Mucosa of descending colon (tissue), 3 donors: ENCODE results near the gene COL8A2. TPM values are rescaled to one million over a fixed set of nuclear protein-coding genes. Genes with fewer than 3 reads are reported as not detected.

Source experiments
- ATAC-seq: fragments of 200-7000 bp; cut with Tn5 transposase; one replicate; pipeline ENCODE4 v1.9.1; 2020; ENCODE audit warnings: mild to moderate bottlenecking, moderate library complexity
- DNase-seq, 3 donors: peaks; one replicate each; pipeline ENCODE4 v3.0.0-alpha.2; 2020
- H3K36me3 ChIP-seq: fragments of 200-600 bp; one replicate; pipeline ENCODE4 v1.8.0; 2021; ENCODE audit warnings: low read depth, mild to moderate bottlenecking
- H3K4me1 ChIP-seq: fragments of 200-600 bp; one replicate; pipeline ENCODE4 v1.8.0; 2021; ENCODE audit warnings: low read depth, mild to moderate bottlenecking
- H3K4me3 ChIP-seq: fragments of 200-600 bp; one replicate; pipeline ENCODE4 v1.8.0; 2021; ENCODE audit warnings: mild to moderate bottlenecking
- H3K9me3 ChIP-seq: fragments of 200-600 bp; one replicate; pipeline ENCODE4 v1.8.0; 2021; ENCODE audit warnings: mild to moderate bottlenecking
- intact Hi-C, 2 donors: fragments of 100-400 bp; cut with DNase I in 1 of 2; cut with micrococcal nuclease in 1 of 2; formaldehyde crosslinking; loops; one replicate each; pipeline versions ENCODE4 v1.11.0 to v1.11.1; 2022; cut with DNase I, micrococcal nuclease
- total RNA-seq, 3 donors: library from RNA; stranded (reverse); fragmentation: NEBNext Ultra II Directional in 2 of 3; extraction: Animal tissue kit (Norgen Biotek cat#: 25700) in 2 of 3; gene quantifications; one replicate each; pipeline versions ENCODE4 v1.2.1 to v1.2.4, GENCODE V29; 2021 to 2023
- TF ChIP-seq, protein P1 (sequence below): fragments of 200-600 bp; IDR thresholded peaks from one replicate; pipeline ENCODE4 v1.8.0; 2022; ENCODE audit warnings: antibody characterized with exemption, mild to moderate bottlenecking
- donor health status: DM: no; HTN: no; CAD: no; lungs with moderate emphysema.
- donor health status: DM: no; HTN: no; CAD: no.
- donor health status: DM: no; HTN: yes; CAD: no.

Gene COL8A2
- total RNA-seq, 3 donors from 2014 or later, result 0.58 to 4.5 (median 1.5) TPM

DNA sequence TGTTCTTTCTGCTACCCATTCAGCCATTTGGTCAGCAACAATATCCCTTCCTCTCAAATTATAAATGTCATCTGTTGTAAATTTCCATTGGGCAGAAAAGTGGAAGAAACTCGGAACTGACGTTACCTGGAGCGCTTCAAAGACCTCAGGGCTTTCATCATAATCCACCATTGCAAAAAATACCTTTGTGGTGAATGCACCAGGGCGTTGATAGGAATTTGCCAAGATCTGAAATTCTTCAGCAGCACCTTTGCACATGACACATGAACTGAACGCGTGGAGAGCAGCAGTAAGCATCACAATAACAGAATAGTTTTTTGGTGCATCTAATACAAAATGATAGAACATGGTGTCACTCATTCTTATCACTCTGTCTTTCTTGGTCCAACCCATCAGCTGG is 44.2 kb downstream of the COL8A2 start:
- intact Hi-C loops, result no loop called here
- Histone ChIP-seq H3K36me3 (no peaks in the 10 kb centered on the region), H3K4me1 (no peaks in the 10 kb centered on the region), H3K4me3 (no peak overlapping the region), H3K9me3 (no peaks in the 10 kb centered on the region)
- ATAC-seq, result no peak
- DNase-seq, result no peak
- TF ChIP-seq, protein P1, sequence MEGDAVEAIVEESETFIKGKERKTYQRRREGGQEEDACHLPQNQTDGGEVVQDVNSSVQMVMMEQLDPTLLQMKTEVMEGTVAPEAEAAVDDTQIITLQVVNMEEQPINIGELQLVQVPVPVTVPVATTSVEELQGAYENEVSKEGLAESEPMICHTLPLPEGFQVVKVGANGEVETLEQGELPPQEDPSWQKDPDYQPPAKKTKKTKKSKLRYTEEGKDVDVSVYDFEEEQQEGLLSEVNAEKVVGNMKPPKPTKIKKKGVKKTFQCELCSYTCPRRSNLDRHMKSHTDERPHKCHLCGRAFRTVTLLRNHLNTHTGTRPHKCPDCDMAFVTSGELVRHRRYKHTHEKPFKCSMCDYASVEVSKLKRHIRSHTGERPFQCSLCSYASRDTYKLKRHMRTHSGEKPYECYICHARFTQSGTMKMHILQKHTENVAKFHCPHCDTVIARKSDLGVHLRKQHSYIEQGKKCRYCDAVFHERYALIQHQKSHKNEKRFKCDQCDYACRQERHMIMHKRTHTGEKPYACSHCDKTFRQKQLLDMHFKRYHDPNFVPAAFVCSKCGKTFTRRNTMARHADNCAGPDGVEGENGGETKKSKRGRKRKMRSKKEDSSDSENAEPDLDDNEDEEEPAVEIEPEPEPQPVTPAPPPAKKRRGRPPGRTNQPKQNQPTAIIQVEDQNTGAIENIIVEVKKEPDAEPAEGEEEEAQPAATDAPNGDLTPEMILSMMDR, result no peak

DNA sequence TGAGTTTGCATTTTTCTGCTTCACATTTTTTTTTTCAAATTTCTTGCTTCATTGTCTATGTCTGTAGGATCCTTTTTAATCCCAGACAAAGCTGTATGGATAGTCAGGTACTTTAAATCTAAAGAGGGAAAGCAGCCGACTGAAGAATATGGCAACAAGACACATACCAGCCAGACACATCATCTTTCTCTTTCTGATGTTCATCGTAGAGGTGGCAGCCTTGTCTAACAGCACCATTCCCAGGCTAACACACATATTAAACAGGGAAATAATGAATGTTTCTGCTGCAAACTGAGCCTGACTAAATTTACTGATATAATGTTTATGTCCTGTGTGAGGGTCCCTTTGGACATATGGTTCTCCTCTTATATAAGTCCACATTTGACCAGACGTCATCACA is 44.8 kb downstream of the COL8A2 start:
- ATAC-seq (no peak), DNase-seq (no peak)
- TF ChIP-seq, protein P1, result no peak
- H3K36me3 ChIP-seq, result no peaks in the 10 kb centered on the region
- no peaks in the 10 kb centered on the region for H3K4me1 ChIP-seq
- no peaks in the 10 kb centered on the region for H3K9me3 ChIP-seq
- no peak overlapping the region for H3K4me3 ChIP-seq
- intact Hi-C loops, result no loop called here

DNA sequence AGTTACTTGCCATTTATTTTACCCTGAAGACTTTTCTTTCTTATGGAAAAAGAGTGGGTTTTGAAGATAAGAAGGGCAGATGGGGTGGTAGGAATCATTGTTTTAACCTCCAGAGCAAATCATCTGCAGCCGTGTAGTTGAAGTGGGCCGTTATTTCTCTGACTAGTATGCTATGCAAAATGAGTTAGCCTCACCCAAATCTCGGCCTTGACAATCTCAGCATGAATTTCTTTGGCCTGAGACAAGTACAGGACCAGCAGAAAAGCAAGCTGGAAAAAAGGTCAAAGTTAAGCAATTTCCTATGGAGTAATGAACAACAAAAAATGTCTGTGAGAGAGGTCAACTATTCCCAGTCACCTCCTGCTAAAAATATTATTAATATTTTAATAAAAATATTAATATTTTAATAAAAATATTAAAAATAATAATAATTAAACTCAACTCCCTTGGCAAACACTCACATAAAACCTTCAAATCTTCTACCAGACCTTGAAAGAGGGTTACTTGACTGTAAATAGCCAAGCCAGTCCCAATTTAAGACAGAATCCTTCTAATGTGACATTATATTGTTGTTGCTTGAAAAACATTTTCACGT is 47.9 kb downstream of the COL8A2 start:
- intact Hi-C loops, result no loop called here
- no peak for DNase-seq
- H3K36me3 ChIP-seq, result no peaks in the 10 kb centered on the region
- no peak for ATAC-seq
- TF ChIP-seq, protein P1, result no peak
- no peaks in the 10 kb centered on the region for H3K4me1 ChIP-seq
- H3K4me3 ChIP-seq, result no peak overlapping the region
- H3K9me3 ChIP-seq, result no peaks in the 10 kb centered on the region

DNA sequence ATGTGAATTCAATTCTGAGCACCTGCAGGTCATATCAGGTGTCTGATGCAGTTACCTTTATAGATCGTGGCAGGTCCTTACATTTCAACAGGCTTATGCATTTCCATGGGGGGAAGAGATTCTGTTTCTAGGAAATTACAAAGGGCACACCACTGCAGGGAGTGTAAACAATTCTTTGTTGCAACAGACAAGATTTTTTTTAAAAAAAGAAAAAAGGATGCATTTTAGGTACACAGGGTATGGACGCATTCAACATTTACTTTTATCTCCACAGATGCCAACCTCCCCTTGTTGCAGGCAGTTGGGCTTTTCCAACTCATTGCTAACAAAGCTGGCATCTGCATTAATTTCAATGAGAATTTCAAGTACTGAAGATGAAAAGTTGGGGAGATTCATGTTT is 54.7 kb downstream of the COL8A2 start:
- TF ChIP-seq, protein P1, result no peak
- H3K9me3 ChIP-seq, result no peaks in the 10 kb centered on the region
- DNase-seq (no peak), ATAC-seq (no peak)
- H3K4me1 ChIP-seq, result no peaks in the 10 kb centered on the region
- no peaks in the 10 kb centered on the region for H3K36me3 ChIP-seq
- intact Hi-C loops, result no loop called here
- H3K4me3 ChIP-seq, result no peak overlapping the region

DNA sequence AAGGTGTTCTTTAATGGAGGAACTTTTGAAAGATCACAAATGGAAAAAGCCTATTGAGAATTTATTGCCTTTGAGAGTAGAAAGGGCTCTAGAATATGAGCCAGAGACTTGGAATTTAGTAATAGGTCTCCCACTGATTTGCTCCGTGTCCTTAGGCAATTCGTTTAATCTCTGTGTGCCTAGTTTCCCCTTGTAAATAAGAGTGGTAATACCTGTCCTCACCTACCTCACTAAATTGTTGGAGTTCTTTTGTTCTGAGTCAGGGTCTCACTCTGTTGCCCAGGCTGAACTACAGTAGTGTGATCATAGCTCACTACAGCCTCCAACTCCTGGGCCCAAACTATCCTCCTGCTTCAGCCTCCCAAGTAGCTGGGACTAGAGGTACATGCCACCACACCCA is 56.2 kb downstream of the COL8A2 start:
- no peak for DNase-seq
- intact Hi-C loops, result no loop called here
- Histone ChIP-seq H3K4me1 (no peaks in the 10 kb centered on the region), H3K36me3 (no peaks in the 10 kb centered on the region), H3K4me3 (no peak overlapping the region), H3K9me3 (no peaks in the 10 kb centered on the region)
- no peak for ATAC-seq
- TF ChIP-seq, protein P1, result no peak

DNA sequence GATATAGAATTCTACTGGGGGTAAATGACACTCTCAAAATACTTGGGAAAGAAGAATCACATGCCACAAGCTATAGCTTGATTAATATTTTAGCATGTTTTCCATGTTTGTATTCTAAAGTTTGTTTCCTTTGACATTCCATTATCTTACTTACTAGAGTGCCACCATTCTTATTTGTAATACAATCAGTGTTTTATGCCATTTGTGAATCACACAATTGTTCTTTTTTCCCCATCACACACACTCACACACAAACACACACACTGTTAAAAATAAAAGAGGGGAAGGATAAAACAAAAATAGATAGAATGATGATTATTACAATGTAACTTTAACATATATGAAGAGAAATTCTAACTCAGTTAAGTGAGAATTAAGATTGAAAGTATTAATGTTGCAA is 57.2 kb downstream of the COL8A2 start:
- TF ChIP-seq, protein P1, result no peak

More for the DNA sequence above, 57.2 kb downstream of the COL8A2 start:
- H3K4me1 ChIP-seq, result no peaks in the 10 kb centered on the region
- H3K9me3 ChIP-seq, result no peaks in the 10 kb centered on the region
- no peak overlapping the region for H3K4me3 ChIP-seq
- H3K36me3 ChIP-seq, result no peaks in the 10 kb centered on the region
- DNase-seq, result no peak
- no peak for ATAC-seq
- intact Hi-C loops, result no loop called here
